HG03175 (cell line): Measurements from ENCODE around the gene TBC1D22B.

Experiments
- ATAC-seq: cut with Tn5 transposase; IDR thresholded peaks from one replicate; pipeline ENCODE4 v1.9.1; 2021; ENCODE audit warnings: mild to moderate bottlenecking, moderate library complexity; ENCODE audit not compliant: unreplicated experiment

Gene TBC1D22B

DNA sequence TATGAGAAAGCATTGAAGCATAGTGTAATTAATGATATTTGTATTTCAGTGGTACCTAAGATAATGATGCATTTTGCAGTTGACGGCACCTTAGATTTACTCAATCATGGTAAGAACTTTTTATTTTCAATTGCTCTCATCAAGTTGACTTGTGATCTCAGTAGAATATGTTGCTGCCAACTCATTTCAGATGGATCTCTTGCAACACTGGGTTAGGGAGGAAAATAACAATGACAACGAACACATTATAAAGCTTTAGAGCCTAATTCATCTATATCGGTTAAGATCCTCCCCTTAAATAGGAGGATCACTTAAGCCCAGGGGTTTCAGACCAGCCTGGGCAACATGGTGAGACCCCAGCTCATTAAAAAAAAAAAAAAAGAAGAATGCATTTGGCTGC lies 18.0 kb upstream of the TBC1D22B start:
- ATAC-seq, result no peak

DNA sequence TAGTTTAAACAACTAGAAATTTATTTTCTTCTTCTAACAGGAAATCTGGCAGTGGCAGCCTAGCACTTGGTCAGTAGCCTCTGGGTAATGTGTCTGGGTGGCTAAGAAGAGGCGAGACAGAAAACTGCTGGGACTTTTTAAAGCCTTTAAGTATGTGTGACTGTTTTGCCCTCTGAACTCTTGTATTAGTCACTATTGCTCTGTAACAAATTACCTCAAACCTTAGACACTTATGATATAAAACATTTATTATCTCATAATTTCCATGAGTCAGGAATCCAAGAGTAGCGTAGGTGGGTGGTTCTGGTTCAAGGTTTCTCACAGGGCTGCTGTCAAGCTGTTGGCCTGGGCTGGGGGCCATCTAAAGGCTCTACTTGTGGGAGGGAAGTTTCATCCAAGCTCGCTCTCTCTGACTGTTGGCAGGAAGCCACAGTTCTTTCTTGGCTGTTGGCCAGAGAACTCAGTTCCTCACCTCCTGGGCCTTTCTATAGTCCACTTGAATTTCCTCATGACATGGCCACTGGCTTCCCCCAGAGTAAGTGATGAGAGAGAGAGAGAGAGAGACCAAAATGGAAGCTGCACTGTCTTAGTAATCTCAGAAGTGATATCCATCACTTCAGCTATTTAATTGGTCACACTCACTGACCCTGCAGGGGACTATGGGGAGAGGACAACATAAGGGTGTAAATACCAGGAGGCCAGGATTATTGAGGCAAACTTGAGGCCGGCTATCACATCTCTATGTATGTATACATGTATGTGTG lies 17.4 kb upstream of the TBC1D22B start:
- ATAC-seq, result peak; percentile 55

DNA sequence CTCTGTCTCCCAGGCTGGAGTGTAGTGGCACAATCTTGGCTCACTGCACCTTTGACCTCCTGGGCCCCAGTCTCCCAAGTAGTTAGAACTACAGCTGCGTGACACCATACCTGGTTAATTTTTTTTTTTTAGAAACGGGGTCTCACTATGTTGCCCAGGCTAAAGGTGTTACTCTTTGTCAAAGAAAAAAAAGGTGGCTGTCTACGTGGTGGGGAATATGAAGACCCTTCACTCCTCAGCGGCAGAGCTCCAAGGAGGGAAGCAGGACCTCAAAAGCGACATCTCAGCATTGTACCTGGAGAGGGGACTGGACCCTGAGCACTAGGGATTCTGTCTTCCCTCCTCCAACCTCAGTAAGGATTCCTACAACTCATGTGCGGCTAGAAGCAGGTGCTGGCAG lies 16.4 kb upstream of the TBC1D22B start:
- ATAC-seq, result no peak

DNA sequence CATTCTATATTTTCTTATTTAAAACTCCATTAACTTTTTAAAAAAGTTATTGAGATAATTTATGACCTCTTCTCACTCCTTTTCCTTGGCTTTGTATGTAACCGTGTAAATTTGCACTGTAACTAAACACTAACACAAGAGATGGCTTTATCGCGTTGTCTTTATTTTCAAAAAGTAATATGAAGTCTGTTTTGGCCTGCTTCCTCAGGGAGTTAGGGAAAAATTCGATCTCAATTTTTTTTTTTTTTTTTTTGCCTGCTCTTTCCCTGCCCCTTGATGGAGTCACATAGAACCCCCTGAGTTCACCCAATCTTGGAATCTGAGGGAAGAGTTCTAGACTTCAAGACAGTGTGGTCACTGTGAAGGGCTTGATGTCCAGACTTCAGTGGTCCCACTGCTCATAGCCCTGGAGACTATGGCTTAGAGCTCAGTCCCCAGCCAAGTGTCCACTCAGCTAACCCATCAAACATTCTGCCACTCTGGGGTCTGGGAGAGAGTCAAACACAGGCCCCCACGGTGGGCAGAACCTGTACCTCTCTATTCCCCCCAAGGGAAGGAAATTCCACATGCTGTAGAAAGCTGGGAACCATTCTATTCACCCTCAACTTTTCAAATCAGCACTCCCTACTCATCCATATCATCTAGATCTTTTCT lies 15.7 kb upstream of the TBC1D22B start:
- no peak for ATAC-seq

DNA sequence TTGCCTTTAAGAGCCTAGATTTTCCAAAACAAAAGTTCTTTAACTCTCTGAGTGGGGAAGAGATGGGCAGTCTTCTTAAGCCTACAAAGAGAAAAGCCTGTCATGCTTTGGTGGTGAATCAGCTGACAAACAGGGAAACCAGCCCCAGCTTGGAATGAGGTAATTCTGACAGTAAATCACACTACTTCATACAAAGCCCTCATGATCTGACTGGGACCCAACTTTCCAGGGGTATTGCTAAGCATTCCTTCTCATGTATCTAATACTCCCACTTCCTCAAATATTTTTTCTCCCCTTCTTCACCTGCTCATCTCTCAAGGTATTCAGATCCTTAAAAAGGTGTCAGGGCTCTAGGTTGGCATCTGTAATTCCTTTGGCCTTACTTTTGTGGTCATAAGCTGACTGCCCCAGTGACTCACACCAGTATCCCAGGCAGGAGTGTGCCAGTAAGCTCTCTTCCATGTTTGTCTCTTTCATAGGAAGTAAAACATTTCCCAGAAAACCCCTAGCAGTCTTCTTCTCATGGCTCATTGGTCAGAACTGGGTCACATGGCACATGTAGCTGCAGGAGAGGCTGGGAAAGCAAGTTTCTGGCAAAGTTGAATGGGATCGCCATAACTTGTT lies 15.0 kb upstream of the TBC1D22B start:
- ATAC-seq, result no peak

DNA sequence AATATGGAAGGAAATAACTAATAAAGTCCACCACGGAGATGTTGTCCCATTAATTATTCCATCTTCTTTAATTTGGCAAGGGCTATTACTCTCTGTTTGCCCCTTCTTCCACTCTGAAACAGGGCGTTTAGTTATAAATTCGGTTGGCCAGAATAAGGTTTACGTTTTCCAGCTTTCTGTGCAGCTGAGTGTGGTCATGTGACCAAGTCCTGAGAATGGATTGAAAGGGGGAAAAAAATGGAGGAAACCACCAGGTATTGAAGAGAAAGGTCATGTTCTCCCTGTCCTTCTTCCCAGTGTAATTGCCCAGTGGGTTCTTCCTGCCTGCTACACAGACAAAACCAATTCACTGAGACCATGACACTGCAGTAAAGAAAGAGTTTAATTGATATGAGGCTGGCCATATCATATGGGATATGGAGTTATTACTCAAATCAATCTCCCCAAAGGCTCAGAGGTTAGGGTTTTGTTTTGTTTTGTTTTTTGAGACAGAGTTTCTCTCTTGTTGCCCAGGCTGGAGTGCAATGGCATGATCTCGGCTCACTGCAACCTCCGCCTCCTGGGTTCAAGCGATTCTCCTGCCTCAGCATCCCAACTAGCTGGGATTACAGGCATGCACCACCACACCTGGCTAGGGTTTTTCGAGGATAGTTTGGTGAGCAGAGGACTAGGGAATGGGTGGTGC lies 14.3 kb upstream of the TBC1D22B start:
- ATAC-seq, result no peak

DNA sequence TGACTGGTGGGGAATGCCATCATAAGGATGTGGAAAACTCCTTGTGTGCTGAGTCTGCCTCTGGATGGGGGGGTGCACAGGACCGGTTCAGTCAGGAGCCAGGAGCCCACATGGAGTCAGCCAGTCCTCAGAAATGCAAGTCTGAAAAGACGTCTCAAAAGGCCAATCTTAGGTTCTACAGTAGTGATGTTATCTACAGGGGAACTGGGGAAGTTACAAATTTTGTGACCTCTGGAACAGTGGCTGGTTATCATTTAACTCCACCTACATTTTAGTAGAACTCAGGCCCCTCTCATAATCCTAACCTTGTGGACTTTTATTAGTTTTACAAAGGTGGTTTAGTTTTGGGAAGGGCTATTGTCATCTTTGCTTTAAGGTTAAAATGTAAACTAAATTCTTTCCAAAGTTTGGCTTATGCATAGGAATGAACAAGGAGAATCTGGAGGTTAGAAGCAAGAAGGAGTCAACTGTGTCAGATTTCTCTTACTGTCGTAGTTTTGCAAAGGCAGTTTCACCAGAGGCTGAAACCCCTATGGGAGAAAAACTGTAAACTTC lies 13.7 kb upstream of the TBC1D22B start:
- no peak for ATAC-seq

DNA sequence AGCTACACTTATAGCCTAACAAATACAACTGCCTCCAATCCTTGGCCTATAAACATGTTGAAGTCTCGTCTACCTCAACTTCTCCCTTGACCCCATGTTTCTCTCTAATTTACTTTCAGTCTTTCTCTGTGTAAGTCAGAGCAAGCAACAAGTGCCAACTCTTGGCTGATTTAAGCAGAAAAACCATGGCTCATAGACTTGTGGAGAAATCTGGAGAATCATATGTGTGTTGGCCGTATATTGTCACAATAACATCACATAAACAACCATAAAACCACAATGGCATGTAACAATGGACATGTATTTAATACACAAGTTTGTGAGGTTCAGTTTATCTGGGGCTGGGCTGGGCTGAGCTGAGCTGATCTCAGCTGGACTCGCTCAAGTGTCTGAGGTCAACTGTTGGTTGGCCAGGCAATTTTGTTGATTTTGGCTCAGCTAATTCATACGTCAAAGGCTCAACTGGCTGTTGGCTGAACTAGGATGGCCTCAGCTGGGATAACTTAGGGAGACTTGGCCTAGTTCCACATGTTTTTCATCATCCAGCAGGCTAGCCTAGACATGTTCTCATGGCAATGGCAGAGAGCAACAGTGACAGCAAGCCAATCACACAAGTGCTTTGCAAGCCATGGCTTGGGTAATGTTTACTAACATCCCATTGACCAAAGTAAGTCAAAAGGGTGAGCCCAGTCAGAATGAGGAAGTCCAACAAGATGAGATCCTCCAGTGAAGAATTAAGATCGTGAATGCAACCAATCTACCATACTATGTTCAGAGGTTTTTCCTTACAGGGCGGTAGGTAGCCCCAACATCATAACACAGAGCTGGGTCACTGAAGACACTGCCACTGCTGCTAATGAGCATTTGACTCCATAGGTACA lies 12.9 kb upstream of the TBC1D22B start:
- no peak for ATAC-seq

DNA sequence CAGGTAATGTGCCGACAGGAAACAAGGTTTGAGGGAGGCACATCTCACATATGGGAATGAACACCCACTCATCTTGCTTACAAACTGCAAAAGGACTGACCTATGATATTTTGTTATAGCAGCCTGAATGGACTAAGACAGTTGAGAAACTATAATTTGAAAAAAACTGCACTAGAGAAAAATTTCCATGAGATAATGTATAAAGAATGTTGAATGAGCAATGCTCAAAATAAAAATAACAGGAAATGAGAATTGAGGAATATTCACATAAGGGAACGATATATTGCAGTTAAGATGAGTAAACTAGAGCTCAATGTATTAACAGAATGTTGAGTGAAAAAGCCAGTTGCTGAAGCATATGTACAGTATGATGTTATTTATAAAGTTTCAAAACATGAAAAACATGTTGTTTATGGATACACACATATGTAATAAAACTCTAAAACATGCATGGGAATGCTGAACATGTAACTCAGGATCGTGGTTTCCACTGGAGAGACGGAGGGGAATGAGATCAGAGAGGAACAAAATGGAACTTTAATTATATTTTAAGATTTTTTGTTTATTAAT lies 6.3 kb upstream of the TBC1D22B start:
- no peak for ATAC-seq

DNA sequence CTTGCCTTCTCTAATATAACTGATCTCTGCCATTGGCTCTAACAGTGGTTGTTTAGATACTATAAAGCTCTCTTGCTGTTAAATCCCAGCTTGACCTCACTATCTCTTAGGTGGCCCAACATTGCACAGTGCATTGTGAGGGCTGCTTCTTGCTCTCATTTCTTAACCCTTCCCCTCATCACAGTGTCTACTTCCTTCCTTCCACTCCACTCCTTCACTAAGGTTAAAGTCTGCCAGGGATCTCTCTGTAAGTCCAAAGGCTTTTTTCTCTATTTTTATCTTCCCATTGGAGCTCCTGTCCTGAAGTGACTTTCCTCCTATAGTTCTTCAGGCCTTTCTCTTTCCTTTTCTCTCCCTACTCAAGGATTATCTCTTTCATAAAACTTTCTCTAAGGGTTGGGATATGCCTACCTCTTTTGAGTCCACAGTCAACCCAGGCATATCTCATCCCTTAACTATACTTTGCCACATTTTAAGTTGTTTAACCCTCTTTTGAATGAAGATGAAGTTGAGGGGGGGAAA lies 4.0 kb upstream of the TBC1D22B start:
- no peak for ATAC-seq

DNA sequence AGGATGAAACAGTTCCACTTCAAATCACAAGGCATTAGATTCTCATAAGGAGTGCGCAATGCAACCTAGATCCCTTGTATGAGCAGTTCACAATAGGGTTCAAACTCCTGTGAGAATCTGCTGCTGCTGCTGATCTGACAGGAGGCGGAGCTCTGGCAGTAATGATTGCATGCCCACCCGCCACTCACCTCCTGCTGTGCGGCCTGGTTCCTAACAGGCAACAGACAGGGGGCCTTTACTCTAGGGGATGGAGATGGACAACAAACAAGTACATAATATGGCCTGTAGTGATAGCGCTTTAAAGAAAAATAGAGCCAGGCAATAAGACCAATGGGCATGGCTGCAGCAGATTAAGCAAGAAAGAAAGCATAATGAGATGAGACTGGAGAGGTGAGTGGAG lies 2.7 kb upstream of the TBC1D22B start:
- no peak for ATAC-seq

DNA sequence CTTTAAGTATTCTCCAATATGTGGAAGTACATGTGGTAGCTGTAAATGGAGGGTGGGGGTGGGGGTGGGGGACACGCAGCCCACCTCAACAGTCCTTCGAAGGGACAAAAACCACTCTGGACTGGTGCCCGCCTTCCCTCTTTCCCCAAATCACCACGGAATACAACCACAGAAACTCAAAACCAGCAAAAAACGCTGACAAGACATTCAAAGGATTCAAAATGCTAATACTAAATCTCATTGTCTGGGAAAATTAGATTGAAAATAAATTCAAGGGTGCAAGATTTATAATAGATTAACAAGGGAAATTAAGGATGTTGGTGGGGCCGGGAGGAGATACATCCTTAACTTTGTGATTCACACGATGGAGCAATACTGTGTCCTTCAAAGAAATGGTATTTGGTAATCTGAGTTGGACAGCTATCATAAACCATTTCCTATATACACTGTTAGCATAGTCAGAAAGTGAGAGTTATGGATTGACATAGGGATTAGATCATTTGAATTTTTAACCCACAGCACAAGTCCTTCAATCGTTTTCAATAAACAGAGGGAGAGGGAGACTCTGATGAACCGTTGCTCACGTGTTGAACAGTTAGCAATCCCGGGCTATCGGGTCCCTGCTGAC lies 766 bp upstream of the TBC1D22B start:
- ATAC-seq, result no peak

DNA sequence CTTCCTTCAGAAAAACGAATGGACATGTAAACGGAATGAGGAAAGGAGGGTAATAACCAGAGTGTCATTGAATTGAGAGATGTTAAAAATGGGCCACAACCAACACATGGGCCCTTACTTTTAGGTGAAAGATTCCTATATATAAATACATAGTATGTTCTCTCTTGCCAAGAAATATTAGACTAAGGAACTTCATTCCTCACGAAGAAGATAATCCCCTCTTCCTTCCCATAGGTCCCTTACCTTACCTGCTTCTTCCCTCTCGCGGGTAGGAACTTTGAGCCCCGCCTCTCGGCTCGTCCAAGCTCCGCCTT lies 295 bp upstream of the TBC1D22B start:
- ATAC-seq, result no peak

DNA sequence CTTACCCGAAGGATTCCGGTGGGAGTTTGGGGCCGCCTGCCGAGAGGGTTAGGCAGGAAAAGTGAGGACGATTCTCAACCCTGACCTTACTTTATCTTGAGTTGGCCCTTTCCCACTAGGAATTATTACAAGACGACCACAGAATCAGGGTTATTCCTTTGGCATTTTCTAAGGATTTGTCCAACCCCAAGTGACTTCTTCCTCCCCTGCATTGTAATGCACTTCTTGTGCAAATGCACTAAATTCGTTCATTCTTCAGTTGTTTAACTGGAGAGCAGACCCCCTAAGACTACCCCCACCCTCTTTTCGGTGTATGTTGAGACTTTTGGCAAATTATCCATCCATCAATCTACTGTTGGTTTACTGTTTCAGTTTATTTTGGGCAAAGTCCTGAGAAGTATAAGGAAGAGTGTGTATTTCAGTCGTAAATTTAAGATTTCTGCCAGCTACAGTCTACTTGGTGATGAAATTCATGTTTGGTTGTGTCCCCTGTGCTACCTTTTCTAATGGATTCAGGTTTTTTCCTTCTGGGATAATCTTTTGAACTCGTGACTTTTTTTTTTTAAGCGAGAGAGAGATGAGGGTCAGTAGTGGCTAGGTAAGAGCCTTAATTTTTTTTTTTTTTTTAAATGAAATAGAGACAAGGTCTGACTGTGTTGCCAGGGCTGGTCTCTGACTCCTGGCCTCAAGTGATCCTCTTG lies 983 bp downstream of the TBC1D22B start:
- no peak for ATAC-seq

DNA sequence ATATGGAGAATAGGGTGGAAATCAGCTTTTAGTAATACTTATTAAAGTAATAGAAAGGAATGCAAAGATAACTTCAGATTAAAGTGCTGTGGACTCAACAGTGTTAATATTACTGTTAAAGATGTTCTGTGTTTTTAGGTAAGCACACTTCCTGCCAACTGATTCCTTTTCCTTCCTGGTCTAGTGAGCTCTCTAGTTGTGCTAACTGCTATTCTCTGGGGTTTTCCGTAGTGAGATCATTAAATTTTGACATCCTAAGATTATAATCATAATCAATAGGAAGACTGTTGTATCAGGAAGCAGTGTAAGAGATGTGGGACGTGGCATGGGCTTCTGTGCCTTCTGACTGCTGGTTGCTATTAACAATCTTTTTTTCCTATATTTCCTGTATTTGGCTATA lies 1.6 kb downstream of the TBC1D22B start:
- ATAC-seq, result no peak

DNA sequence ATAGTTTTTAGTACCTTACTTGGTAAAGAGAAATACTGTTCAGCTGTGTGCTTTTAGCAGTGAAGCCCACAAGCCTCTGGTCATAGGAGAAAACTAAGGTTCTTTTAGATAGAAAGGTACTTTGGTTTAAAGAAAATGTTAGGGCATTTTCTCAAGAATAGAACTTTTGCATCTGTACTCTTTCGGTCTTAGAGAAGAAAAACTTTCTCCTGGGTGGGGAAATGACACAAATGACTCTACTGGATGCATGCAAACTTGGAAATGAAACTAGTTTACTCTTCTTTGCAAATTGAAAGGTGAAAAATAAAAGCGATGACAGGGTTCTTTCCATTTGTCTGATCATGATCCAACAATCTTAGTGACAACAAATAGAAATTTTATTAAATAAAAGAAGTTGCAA lies 2.5 kb downstream of the TBC1D22B start:
- ATAC-seq, result no peak

DNA sequence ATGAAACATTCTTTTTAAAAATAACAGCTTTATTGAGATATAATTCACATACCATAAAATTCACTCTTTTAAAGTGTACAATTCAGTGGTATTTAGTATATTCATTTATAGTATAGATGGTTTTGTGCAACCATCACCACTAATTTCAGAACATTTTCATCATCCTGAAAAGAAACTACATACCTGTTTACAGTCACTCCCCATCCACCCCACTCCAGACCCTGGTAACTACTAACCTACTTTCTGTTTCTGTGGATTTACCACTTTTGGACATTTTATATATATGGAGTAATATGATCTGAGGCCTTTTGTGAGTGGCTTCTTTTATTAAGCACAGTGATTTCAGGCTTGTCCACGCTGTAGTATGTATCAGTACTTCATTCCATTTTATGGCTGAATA lies 2.9 kb downstream of the TBC1D22B start:
- no peak for ATAC-seq

DNA sequence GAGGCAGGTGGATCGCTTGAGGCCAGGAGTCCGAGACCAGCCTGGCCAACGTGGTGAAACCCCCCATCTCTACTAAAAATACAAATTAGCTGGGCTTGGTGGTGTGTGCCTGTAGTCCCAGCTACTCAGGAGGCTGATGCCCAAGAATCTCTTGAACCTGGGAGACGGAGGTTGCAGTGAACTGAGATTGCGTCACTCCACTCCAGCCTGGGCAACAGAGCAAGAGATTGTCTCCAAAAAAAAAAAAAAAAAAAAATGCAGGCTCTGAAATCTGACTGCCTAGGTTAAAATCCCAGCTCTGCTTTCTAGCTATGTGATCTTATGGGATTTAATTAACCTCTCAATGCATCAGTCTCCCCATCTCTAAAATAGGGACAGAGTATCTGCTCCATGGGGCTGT lies 3.6 kb downstream of the TBC1D22B start:
- no peak for ATAC-seq

DNA sequence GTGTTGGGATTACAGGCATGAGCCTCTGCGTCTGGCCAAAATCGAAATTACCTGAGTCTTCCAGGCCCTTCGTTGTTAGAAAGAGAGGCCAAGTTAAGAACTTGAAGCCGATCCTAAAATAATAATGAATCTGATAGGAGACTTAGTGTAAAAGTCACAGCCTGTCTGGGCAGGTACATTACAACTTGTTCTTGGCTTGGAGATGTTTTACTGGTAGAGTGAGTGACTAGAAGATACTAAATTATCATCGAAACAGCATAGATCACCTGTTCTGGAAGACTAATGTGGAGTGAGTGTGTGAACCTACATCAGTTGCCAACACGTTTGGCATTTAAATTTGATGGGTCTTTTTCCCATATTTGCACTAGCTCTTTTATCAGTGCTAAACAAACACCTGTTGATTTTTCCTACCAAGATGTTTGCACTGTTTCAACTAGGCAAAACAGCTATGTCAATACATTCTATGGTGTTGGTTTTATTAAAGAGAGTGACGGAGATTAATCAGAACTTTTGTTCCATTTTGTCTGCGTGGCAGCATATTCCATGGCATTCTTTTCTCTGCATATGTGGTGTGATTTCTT lies 5.0 kb downstream of the TBC1D22B start:
- ATAC-seq, result no peak
